ENCODE results near the gene SERPINB1. TPM values are rescaled to one million over a fixed set of nuclear protein-coding genes. Genes with fewer than 3 reads are reported as not detected.

The SERPINB1 gene
- total RNA-seq, 4 donors from 2014 or later = 21.3 to 29.0 (median 23.1) TPM

DNA sequence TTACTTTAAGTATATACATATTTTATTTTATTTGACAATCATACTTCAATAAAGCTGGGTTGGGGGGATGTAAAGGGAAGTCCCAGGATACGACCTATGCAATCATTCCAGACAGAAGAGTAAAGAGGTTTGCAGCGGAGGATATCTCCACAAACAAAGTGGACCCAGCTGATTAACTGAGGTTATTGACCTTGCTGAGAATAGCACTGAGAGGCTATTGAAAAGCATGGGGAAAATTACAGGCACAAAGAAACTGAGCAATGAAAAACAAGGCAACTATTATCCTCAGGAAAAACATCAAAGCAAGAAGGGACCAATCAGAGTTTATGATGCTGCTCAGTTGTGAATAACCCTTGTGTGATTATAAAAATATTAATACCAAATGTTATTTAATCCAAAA lies 32.6 kb downstream of the SERPINB1 start:
- no peaks in the 10 kb centered on the region for H3K36me3 ChIP-seq
- no peaks in the 10 kb centered on the region for H3K27me3 ChIP-seq
- H3K4me1 ChIP-seq = peaks cover 0 to 6% (median 0%) of the 10 kb centered on the region in 4 donors
- H3K9me3 ChIP-seq = no peaks in the 10 kb centered on the region
- no peak for DNase-seq (ENCODE audit: low spot score in 2 of 2)
- 39 to 53% methylated on average over 2 of the region's 2 CpGs for WGBS, 2 donors
- H3K4me3 ChIP-seq = no peak overlapping the region
- no peak for TF ChIP-seq EP300 (IDR thresholded peaks at IDR 0.05)
- TF ChIP-seq CTCF (IDR thresholded peaks at IDR 0.05) = no peak
- TF ChIP-seq POLR2A (IDR thresholded peaks at IDR 0.05) = no peak
- no peak overlapping the region for H3K27ac ChIP-seq

- Histone ChIP-seq H3K27ac (no peak overlapping the region), H3K9me3 (no peaks in the 10 kb centered on the region), H3K4me3 (no peak overlapping the region), H3K36me3 (no peaks in the 10 kb centered on the region), H3K27me3 (no peaks in the 10 kb centered on the region), H3K4me1 (peaks cover 0 to 6% (median 0%) of the 10 kb centered on the region in 4 donors)
- TF ChIP-seq POLR2A (IDR thresholded peaks at IDR 0.05) = no peak
- no peak for TF ChIP-seq CTCF (IDR thresholded peaks at IDR 0.05)
- no peak for TF ChIP-seq EP300 (IDR thresholded peaks at IDR 0.05)
- DNase-seq (ENCODE audit: low spot score in 2 of 2) = no peak
- 57 to 71% methylated on average over 9 of the region's 9 CpGs for WGBS, 2 donors
Measured at GRCh38 chr6:2807342-2808090, 34.1 kb downstream of the SERPINB1 start.

DNA sequence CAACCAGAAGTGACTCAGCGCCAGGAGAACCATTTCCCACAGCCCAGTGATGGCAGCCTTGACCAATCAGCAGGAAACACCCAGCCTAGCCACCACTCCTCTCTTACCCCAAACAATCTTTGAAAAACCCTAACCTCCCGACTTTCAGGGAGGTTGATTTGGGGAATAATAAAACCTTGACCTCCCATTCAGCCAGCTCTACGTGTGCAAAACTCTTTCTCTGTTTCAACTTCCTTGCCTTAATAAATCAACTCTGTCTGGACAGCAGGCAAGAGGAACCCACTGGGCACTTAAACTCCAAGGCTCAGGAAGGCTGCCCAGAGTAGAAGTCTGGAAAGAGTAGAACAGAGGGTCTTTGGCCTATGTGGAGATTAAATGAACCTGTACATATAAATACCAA lies 35.0 kb downstream of the SERPINB1 start:
- Histone ChIP-seq H3K9me3 (no peaks in the 10 kb centered on the region), H3K4me1 (peaks cover 0 to 6% (median 0%) of the 10 kb centered on the region in 4 donors), H3K27ac (no peak overlapping the region), H3K36me3 (no peaks in the 10 kb centered on the region), H3K27me3 (no peaks in the 10 kb centered on the region), H3K4me3 (no peak overlapping the region)
- 86 to 87% methylated on average over 3 of the region's 3 CpGs for WGBS, 2 donors
- no peak for TF ChIP-seq POLR2A (IDR thresholded peaks at IDR 0.05)
- no peak for TF ChIP-seq CTCF (IDR thresholded peaks at IDR 0.05)
- no peak for TF ChIP-seq EP300 (IDR thresholded peaks at IDR 0.05)
- no peak for DNase-seq (ENCODE audit: low spot score in 2 of 2)

DNA sequence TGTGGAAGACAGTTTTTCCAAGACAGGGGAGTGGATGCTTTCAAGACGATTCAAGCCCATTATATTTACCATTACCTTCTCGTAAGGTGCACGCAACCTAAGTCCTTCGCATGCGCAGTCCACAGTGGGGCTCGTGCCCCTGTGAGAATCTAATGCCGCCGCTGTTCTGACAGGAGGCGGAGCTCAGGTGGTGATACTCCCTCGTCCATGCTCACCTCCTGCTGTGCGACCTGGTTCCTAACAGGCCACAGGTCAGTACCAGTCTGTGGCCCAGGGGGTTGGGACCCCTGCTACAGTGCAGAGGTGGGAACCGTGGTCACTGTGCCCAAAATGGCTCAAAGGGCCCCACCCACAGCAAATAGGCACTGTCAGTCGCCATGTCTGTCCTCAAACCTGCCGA lies 36.6 kb downstream of the SERPINB1 start:
- H3K36me3 ChIP-seq = peaks cover 0 to 7% (median 0%) of the 10 kb centered on the region in 3 donors
- H3K4me1 ChIP-seq = peaks cover 0 to 6% (median 0%) of the 10 kb centered on the region in 4 donors
- DNase-seq (ENCODE audit: low spot score in 2 of 2) = no peak
- H3K27ac ChIP-seq = no peak overlapping the region
- no peak overlapping the region for H3K4me3 ChIP-seq
- no peaks in the 10 kb centered on the region for H3K27me3 ChIP-seq
- TF ChIP-seq POLR2A (IDR thresholded peaks at IDR 0.05) (no peak), EP300 (IDR thresholded peaks at IDR 0.05) (no peak), CTCF (IDR thresholded peaks at IDR 0.05) (no peak)
- H3K9me3 ChIP-seq = no peaks in the 10 kb centered on the region
- WGBS, 2 donors = 94 to 97% methylated on average over 14 of the region's 14 CpGs

DNA sequence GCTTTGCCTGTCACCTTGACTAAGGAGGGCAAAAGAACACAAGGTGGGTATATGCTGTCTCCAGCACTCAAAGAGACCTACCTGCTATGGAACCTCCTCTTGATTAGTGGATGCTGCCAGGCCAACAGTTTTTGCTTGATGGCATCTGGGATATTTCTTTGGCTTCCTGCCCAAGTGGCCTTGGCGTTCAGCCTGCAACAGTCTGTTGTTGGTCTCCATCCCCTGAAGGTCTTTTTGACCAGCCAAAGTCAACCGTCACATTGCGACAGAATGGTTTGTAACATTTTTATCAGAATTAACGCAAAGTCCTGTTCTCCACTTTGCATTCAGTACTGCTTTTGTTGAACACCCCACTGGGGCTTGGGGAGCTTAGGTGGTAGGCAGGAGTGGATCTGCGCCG lies 37.1 kb downstream of the SERPINB1 start:
- Histone ChIP-seq H3K27ac (no peak overlapping the region), H3K9me3 (no peaks in the 10 kb centered on the region), H3K36me3 (peaks cover 0 to 7% (median 0%) of the 10 kb centered on the region in 3 donors), H3K4me1 (peaks cover 0 to 6% (median 0%) of the 10 kb centered on the region in 4 donors), H3K4me3 (no peak overlapping the region), H3K27me3 (no peaks in the 10 kb centered on the region)
- DNase-seq (ENCODE audit: low spot score in 2 of 2) = no peak
- TF ChIP-seq CTCF (IDR thresholded peaks at IDR 0.05) (no peak), EP300 (IDR thresholded peaks at IDR 0.05) (no peak), POLR2A (IDR thresholded peaks at IDR 0.05) (no peak)
- WGBS, 2 donors = 61 to 66% methylated on average over 6 of the region's 6 CpGs

All from tibial nerve (tissue), 4 donors.